HL-60/S4 treated with retinoic acid at 250 ng/mL for 4 days and 3 days (cell line): Measurements from ENCODE around the gene CSN3.
"Not testable (repeated sequence)": the region's sequence is repeated elsewhere in the genome, so short reads cannot be mapped to it uniquely, and the experiment has no call there.

Source experiments
- in situ Hi-C: fragments of 300-500 bp; cut with MboI; formaldehyde crosslinking; loops from 2 replicates; pipeline ENCODE4 v1.7.0; 2022; ENCODE audit warnings: low sequenced_read_pairs

The CSN3 gene

GRCh38 chr4:70242297-70242696, at the start of gene CSN3:
Gene CSN3, plus strand, starts transcription at chr4:70242597. Its CDS starts 2,223 bp downstream, at chr4:70244820.
- in situ Hi-C loops: not testable (repeated sequence)

- in situ Hi-C loops: loop anchor here (25.0 kb wide), 1 partner anchor 506 kb away; no protein-coding TSS in a partner anchor
These were observed 49.5 kb upstream of the CSN3 start for GRCh38 chr4:70192895-70193294.

- in situ Hi-C loops: loop anchor here (25.0 kb wide), 1 partner anchor 508 kb away; no protein-coding TSS in a partner anchor
These were observed 47.0 kb upstream of the CSN3 start, which contains the start of gene ODAM for GRCh38 chr4:70195425-70195824. Gene ODAM, plus strand, starts transcription at chr4:70195725. Its CDS starts 819 bp downstream, at chr4:70196544.

GRCh38 chr4:70196857-70197256, 45.5 kb upstream of the CSN3 start:
- in situ Hi-C loops: loop anchor here (25.0 kb wide), 1 partner anchor 510 kb away; no protein-coding TSS in a partner anchor

- in situ Hi-C loops: loop anchor here (25.0 kb wide), 1 partner anchor 511 kb away; no protein-coding TSS in a partner anchor
These were observed 44.6 kb upstream of the CSN3 start for GRCh38 chr4:70197842-70198241.

- in situ Hi-C loops: no loop called here
These were observed 38.8 kb upstream of the CSN3 start for GRCh38 chr4:70203601-70204000.

- in situ Hi-C loops: not testable (repeated sequence)
These were observed 29.6 kb upstream of the CSN3 start for GRCh38 chr4:70212752-70213151.

GRCh38 chr4:70216109-70216508, 26.3 kb upstream of the CSN3 start:
- in situ Hi-C loops: not testable (repeated sequence)

- in situ Hi-C loops: not testable (repeated sequence)
These were observed 25.8 kb upstream of the CSN3 start for GRCh38 chr4:70216550-70216949.

- in situ Hi-C loops: not testable (repeated sequence)
These were observed 21.0 kb upstream of the CSN3 start for GRCh38 chr4:70221389-70221788.

- in situ Hi-C loops: not testable (repeated sequence)
These were observed 20.6 kb upstream of the CSN3 start for GRCh38 chr4:70221818-70222217.

- in situ Hi-C loops: no loop called here
These were observed 16.6 kb upstream of the CSN3 start, which contains the start of gene FDCSP for GRCh38 chr4:70225824-70226223. Gene FDCSP, plus strand, starts transcription at chr4:70226124. Its CDS starts 5,071 bp downstream, at chr4:70231195.

- in situ Hi-C loops: no loop called here
These were observed 6.3 kb upstream of the CSN3 start for GRCh38 chr4:70236125-70236524.

- in situ Hi-C loops: no loop called here
These were observed 3.1 kb upstream of the CSN3 start for GRCh38 chr4:70239131-70239883.

GRCh38 chr4:70239884-70240591, 2.4 kb upstream of the CSN3 start:
- in situ Hi-C loops: no loop called here

GRCh38 chr4:70243091-70243490, 694 bp downstream of the CSN3 start:
- in situ Hi-C loops: no loop called here

- in situ Hi-C loops: no loop called here
These were observed 9.0 kb downstream of the CSN3 start for GRCh38 chr4:70251250-70251944.

GRCh38 chr4:70251945-70252277, 9.5 kb downstream of the CSN3 start:
- in situ Hi-C loops: no loop called here

GRCh38 chr4:70269674-70270073, 27.3 kb downstream of the CSN3 start:
- in situ Hi-C loops: no loop called here

- in situ Hi-C loops: no loop called here
These were observed 34.7 kb downstream of the CSN3 start for GRCh38 chr4:70277121-70277520.

GRCh38 chr4:70280567-70280966, 38.2 kb downstream of the CSN3 start:
- in situ Hi-C loops: no loop called here
